ENCODE data around the gene KRT78. TPM values are rescaled to one million over a fixed set of nuclear protein-coding genes. Genes with fewer than 3 reads are reported as not detected.

Gene KRT78
- total RNA-seq, 2 donors from 2014 or later = not detected

DNA sequence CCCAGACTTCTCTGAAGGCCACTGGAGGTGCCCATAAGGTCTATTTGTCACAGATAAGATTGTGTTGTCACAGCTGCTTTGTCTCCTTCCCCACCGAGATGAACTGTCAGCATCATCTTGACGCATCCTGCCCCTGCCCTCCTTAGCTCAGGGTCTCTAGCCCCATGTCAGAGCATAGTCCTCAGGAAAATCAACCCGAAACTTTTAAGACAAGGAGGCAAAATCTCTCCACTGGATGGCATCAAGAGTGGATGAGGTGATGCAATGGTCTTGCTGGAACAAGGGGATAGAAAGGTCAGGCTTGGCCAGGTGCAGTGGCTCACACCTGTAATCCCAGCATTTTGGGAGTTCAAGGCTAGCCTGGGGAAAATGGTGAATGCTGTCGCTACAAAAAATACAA, 22.8 kb downstream of the KRT78 start:
- no peaks in the 10 kb centered on the region for H3K9me3 ChIP-seq (ENCODE audit: control insufficient read depth, low read length)
- Mint-ChIP-seq H3K4me1 (peaks cover 8% of the 10 kb centered on the region), H3K9me3 (no peaks in the 10 kb centered on the region), H3K36me3 (ENCODE audit: low read depth) (no peaks in the 10 kb centered on the region), H3K4me3 (no peak overlapping the region), H3K27ac (no peak overlapping the region), H3K27me3 (ENCODE audit: insufficient read depth) (peaks cover 13% of the 10 kb centered on the region)
- H3K4me3 ChIP-seq (ENCODE audit: low read length) = no peak overlapping the region
- DNase-seq = no peak
- 90 to 96% methylated on average over 4 of the region's 4 CpGs for WGBS, 2 experiments (ENCODE audit: insufficient coverage in 1 of 2, insufficient read length in 1 of 2)
- H3K36me3 ChIP-seq (ENCODE audit: control insufficient read depth, insufficient read depth, low read length) = no peaks in the 10 kb centered on the region
- TF ChIP-seq, protein P1, sequence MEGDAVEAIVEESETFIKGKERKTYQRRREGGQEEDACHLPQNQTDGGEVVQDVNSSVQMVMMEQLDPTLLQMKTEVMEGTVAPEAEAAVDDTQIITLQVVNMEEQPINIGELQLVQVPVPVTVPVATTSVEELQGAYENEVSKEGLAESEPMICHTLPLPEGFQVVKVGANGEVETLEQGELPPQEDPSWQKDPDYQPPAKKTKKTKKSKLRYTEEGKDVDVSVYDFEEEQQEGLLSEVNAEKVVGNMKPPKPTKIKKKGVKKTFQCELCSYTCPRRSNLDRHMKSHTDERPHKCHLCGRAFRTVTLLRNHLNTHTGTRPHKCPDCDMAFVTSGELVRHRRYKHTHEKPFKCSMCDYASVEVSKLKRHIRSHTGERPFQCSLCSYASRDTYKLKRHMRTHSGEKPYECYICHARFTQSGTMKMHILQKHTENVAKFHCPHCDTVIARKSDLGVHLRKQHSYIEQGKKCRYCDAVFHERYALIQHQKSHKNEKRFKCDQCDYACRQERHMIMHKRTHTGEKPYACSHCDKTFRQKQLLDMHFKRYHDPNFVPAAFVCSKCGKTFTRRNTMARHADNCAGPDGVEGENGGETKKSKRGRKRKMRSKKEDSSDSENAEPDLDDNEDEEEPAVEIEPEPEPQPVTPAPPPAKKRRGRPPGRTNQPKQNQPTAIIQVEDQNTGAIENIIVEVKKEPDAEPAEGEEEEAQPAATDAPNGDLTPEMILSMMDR (conservative IDR thresholded peaks at IDR 0.05) = no peak
- H3K4me1 ChIP-seq (ENCODE audit: control insufficient read depth, insufficient read depth, low read length) = no peaks in the 10 kb centered on the region
- H3K27ac ChIP-seq (ENCODE audit: low read depth, low read length) = no peak overlapping the region
- H3K9ac ChIP-seq (ENCODE audit: extremely low read depth, low read length, poor library complexity, severe bottlenecking) = no peak overlapping the region
- no peaks in the 10 kb centered on the region for H3K27me3 ChIP-seq (ENCODE audit: control insufficient read depth, insufficient read depth, low read length, poor library complexity, severe bottlenecking)

DNA sequence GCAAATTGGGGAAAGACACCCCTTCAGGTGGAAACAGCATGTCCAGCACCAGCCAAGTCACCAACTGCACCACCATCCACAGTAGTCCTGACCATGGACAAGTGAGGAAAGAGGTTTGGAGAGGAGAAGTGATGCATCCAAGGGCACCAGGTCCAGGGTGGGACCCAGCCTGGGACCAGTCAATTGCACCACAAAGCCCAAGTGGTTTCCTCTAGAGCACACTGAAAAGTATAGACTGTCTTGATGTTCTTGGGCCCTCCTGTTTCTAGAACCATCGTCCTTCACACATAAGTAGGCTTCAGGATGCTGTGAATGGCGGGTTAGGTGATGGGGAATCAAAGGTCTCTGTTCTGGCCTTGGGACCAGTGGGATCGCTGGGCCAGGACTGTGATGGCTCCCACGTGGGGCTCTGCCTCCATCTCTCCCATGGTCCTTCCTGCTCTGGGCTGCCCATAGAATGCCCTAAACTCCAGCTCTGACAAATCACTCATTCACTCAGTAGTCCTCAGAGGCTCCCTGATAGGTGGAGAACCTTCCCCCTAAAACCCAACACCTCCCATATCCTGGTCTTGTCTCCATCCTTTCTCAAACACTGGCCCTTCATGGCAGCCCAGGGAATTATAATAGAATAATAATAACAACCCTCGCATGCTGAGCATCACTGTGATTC, 23.9 kb downstream of the KRT78 start:
- Mint-ChIP-seq H3K4me1 (peaks cover 8% of the 10 kb centered on the region), H3K27ac (no peak overlapping the region), H3K4me3 (no peak overlapping the region), H3K27me3 (ENCODE audit: insufficient read depth) (peaks cover 12% of the 10 kb centered on the region), H3K9me3 (no peaks in the 10 kb centered on the region), H3K36me3 (ENCODE audit: low read depth) (no peaks in the 10 kb centered on the region)
- H3K4me3 ChIP-seq (ENCODE audit: low read length) = no peak overlapping the region
- TF ChIP-seq, protein P1 (conservative IDR thresholded peaks at IDR 0.05) = no peak
- H3K9me3 ChIP-seq (ENCODE audit: control insufficient read depth, low read length) = no peaks in the 10 kb centered on the region
- H3K4me1 ChIP-seq (ENCODE audit: control insufficient read depth, insufficient read depth, low read length) = no peaks in the 10 kb centered on the region
- H3K27me3 ChIP-seq (ENCODE audit: control insufficient read depth, insufficient read depth, low read length, poor library complexity, severe bottlenecking) = no peaks in the 10 kb centered on the region
- no peak for DNase-seq
- no peak overlapping the region for H3K9ac ChIP-seq (ENCODE audit: extremely low read depth, low read length, poor library complexity, severe bottlenecking)
- WGBS, 2 experiments (ENCODE audit: insufficient coverage in 1 of 2, insufficient read length in 1 of 2) = 89 to 95% methylated on average over 3 to 5 of the region's 5 CpGs
- no peak overlapping the region for H3K27ac ChIP-seq (ENCODE audit: low read depth, low read length)
- H3K36me3 ChIP-seq (ENCODE audit: control insufficient read depth, insufficient read depth, low read length) = no peaks in the 10 kb centered on the region

DNA sequence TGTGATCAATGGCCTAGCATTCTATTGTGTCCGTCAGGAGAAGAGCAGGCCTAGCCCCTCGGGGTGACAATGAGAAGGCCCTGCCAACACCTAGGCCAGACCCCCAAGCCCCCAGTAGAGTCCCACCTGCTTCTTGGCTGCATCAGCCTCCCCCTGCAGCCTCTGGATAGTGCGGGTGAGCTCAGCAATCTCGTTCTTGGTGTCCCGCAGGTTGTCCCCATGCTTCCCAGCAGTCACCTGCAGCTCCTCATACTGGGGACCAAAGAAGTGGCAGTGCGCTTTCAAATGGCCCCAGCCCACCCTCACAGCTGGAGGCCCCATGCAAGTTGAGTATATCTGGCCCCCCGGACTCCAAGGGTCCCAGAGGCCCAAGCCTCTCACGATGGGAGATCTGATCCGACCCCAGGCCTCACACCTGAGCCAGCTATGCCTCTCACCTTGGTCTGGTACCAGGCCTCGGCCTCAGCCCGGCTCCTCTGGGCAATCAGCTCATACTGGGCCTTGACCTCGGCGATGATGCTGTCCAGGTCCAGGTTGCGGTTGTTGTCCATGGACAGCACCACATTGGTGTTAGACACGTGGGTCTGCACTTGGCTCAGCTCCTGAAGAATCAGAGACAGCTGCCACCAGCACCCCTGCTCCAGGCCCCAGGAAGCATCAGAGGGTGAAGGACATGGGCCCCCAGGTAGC, 24.9 kb downstream of the KRT78 start:
- no peak overlapping the region for H3K27ac Mint-ChIP-seq
- 93 to 100% methylated on average over 10 to 15 of the region's 15 CpGs for WGBS, 2 experiments (ENCODE audit: insufficient coverage in 1 of 2, insufficient read length in 1 of 2)
- H3K9me3 Mint-ChIP-seq = no peaks in the 10 kb centered on the region
- DNase-seq = no peak
- no peaks in the 10 kb centered on the region for H3K36me3 Mint-ChIP-seq (ENCODE audit: low read depth)
- Histone ChIP-seq H3K27ac (ENCODE audit: low read depth, low read length) (no peak overlapping the region), H3K9me3 (ENCODE audit: control insufficient read depth, low read length) (no peaks in the 10 kb centered on the region), H3K36me3 (ENCODE audit: control insufficient read depth, insufficient read depth, low read length) (no peaks in the 10 kb centered on the region), H3K9ac (ENCODE audit: extremely low read depth, low read length, poor library complexity, severe bottlenecking) (no peak overlapping the region), H3K4me3 (ENCODE audit: low read length) (no peak overlapping the region), H3K4me1 (ENCODE audit: control insufficient read depth, insufficient read depth, low read length) (peaks cover 1% of the 10 kb centered on the region), H3K27me3 (ENCODE audit: control insufficient read depth, insufficient read depth, low read length, poor library complexity, severe bottlenecking) (no peaks in the 10 kb centered on the region)
- H3K4me3 Mint-ChIP-seq = no peak overlapping the region
- H3K4me1 Mint-ChIP-seq = peaks cover 9% of the 10 kb centered on the region
- TF ChIP-seq, protein P1 (conservative IDR thresholded peaks at IDR 0.05) = no peak
- peaks cover 6% of the 10 kb centered on the region for H3K27me3 Mint-ChIP-seq (ENCODE audit: insufficient read depth)

All from endodermal cell (in vitro differentiated cells).